Neural cell (in vitro differentiated cells): ENCODE results near the gene IQGAP2. TPM values are rescaled to one million over a fixed set of nuclear protein-coding genes. Genes with fewer than 3 reads are reported as not detected.

ENCODE experiments used
- H2AFZ ChIP-seq: fragments of 200-600, 300-800 bp; sonication (generic), shearing (Covaris generic); 2 replicates; pipeline ENCODE4 v1.6.0; 2014; ENCODE audit warnings: low read depth, mild to moderate bottlenecking, antibody characterized with exemption, low read length, moderate library complexity
- H3F3A ChIP-seq: fragments of 200-600 bp; shearing (Covaris generic); 2 replicates; pipeline ENCODE4 v1.6.1; 2016; ENCODE audit warnings: mild to moderate bottlenecking, moderate library complexity, mixed read lengths, antibody characterized with exemption, low read length; ENCODE audit not compliant: insufficient read depth, poor library complexity, severe bottlenecking
- H3K27ac ChIP-seq: fragments of 200-600, 300-800 bp; sonication (generic), shearing (Covaris generic); 2 replicates; pipeline ENCODE4 v1.5.1; 2014; ENCODE audit warnings: mild to moderate bottlenecking, low read length, moderate library complexity
- H3K27me3 ChIP-seq: fragments of 300-800, 200-600 bp; sonication (generic), shearing (Covaris generic); 2 replicates; pipeline ENCODE4 v1.6.0; 2014; ENCODE audit warnings: mild to moderate bottlenecking, low read depth, low read length, moderate library complexity; ENCODE audit not compliant: insufficient read depth
- H3K36me3 ChIP-seq: fragments of 300-800, 200-600 bp; sonication (generic), shearing (Covaris generic); 2 replicates; pipeline ENCODE4 v1.5.1; 2014; ENCODE audit warnings: mild to moderate bottlenecking, antibody characterized with exemption, low read length, moderate library complexity; ENCODE audit not compliant: insufficient read depth
- H3K4me2 ChIP-seq: fragments of 300-800, 200-600 bp; sonication (generic), shearing (Covaris generic); 2 replicates; pipeline ENCODE4 v1.6.0; 2014; ENCODE audit warnings: mild to moderate bottlenecking, low read length
- H3K4me3 ChIP-seq: fragments of 300-800, 200-600 bp; sonication (generic), shearing (Covaris generic); 2 replicates; pipeline ENCODE4 v1.5.1; 2014; ENCODE audit warnings: mild to moderate bottlenecking, low read length, moderate library complexity
- H3K79me2 ChIP-seq: fragments of 200-600 bp; shearing (Covaris generic); replicated peaks from 2 replicates; pipeline ENCODE4 v1.6.0; 2014; ENCODE audit warnings: mild to moderate bottlenecking, low read length, moderate library complexity; ENCODE audit not compliant: insufficient read depth
- H3K9ac ChIP-seq: fragments of 300-800, 200-600 bp; sonication (generic), shearing (Covaris generic); 2 replicates; pipeline ENCODE4 v1.6.1; 2016; ENCODE audit warnings: mild to moderate bottlenecking, low read length, mixed read lengths
- H3K9me2 ChIP-seq: fragments of 200-600 bp; shearing (Covaris generic); 2 replicates; pipeline ENCODE4 v1.6.1; 2016; ENCODE audit warnings: mild to moderate bottlenecking, low read length, mixed read lengths; ENCODE audit not compliant: insufficient read depth
- H3K9me3 ChIP-seq: fragments of 200-600, 300-800 bp; sonication (generic), shearing (Covaris generic); 2 replicates; pipeline ENCODE4 v1.6.1; 2016; ENCODE audit warnings: mild to moderate bottlenecking, mixed run types, low read length, moderate library complexity, mixed read lengths
- H4K20me1 ChIP-seq: fragments of 200-600 bp; shearing (Covaris generic); 2 replicates; pipeline ENCODE4 v1.6.1; 2016; ENCODE audit warnings: mild to moderate bottlenecking, mixed run types; ENCODE audit not compliant: insufficient read depth
- CTCF ChIP-seq: fragments of 450-650 bp; IDR thresholded peaks from 2 replicates; pipeline ENCODE4 v1.5.1; 2014; ENCODE audit warnings: antibody characterized with exemption, mild to moderate bottlenecking, moderate library complexity; ENCODE audit not compliant: poor library complexity, severe bottlenecking
- EP300 ChIP-seq: fragments of 450-650 bp; conservative IDR thresholded peaks from 2 replicates; pipeline ENCODE4 v1.6.1; 2014; ENCODE audit warnings: antibody characterized with exemption, mild to moderate bottlenecking, moderate library complexity; ENCODE audit not compliant: poor library complexity, severe bottlenecking
- EZH2 ChIP-seq: fragments of 200-600, 300-800 bp; shearing (Covaris generic), sonication (generic); IDR thresholded peaks from 2 replicates; pipeline ENCODE4 v1.6.1; 2014; ENCODE audit warnings: antibody characterized with exemption, low read length, borderline replicate concordance, mild to moderate bottlenecking; ENCODE audit not compliant: insufficient read depth, poor library complexity, severe bottlenecking
- MXI1 ChIP-seq: fragments of 450-650 bp; conservative IDR thresholded peaks from 2 replicates; pipeline ENCODE4 v1.6.1; 2014; ENCODE audit warnings: antibody characterized with exemption, mild to moderate bottlenecking; ENCODE audit not compliant: poor library complexity, severe bottlenecking
- POLR2AphosphoS5 ChIP-seq: IDR thresholded peaks from 2 replicates; pipeline ENCODE4 v1.6.1; 2012
- RAD21 ChIP-seq: fragments of 450-650 bp; conservative IDR thresholded peaks from 2 replicates; pipeline ENCODE4 v1.6.1; 2014; ENCODE audit warnings: antibody characterized with exemption, mild to moderate bottlenecking, moderate library complexity
- REST ChIP-seq: IDR thresholded peaks from 2 replicates; pipeline ENCODE4 v1.6.1; 2012; ENCODE audit warnings: borderline replicate concordance
- SMC3 ChIP-seq: fragments of 450-650 bp; conservative IDR thresholded peaks from 2 replicates; pipeline ENCODE4 v1.6.1; 2014; ENCODE audit warnings: antibody characterized with exemption, mild to moderate bottlenecking, moderate library complexity; ENCODE audit not compliant: poor library complexity
- TAF1 ChIP-seq: IDR thresholded peaks from 2 replicates; pipeline ENCODE4 v1.6.1; 2012; ENCODE audit warnings: low read depth
- polyA plus RNA-seq: library from polyadenylated mRNA; depleted of rRNA; stranded (reverse); fragments of >200 nt; gene quantifications from 2 replicates; pipeline ENCODE4 v1.2.3, GENCODE V29; 2014

Gene IQGAP2
- polyA plus RNA-seq, 1 donor from 2014 or later = 5.2 TPM

GRCh38 chr5:76683816-76684731 is 281.0 kb downstream of the IQGAP2 start:
- Histone ChIP-seq H3F3A (no peaks in the 10 kb centered on the region), H3K36me3 (no peaks in the 10 kb centered on the region), H3K27ac (no peak overlapping the region), H3K9me2 (no peaks in the 10 kb centered on the region), H3K4me3 (no peak overlapping the region), H3K79me2 (no peaks in the 10 kb centered on the region), H2AFZ (no peak overlapping the region), H3K9me3 (no peaks in the 10 kb centered on the region), H3K4me2 (no peak overlapping the region), H3K9ac (no peak overlapping the region), H4K20me1 (no peaks in the 10 kb centered on the region), H3K27me3 (no peaks in the 10 kb centered on the region)
- no peak for TF ChIP-seq EZH2
- no peak for TF ChIP-seq POLR2AphosphoS5
- TF ChIP-seq EP300 = no peak
- no peak for TF ChIP-seq SMC3
- no peak for TF ChIP-seq RAD21
- TF ChIP-seq MXI1 = no peak
- no peak for TF ChIP-seq TAF1
- TF ChIP-seq CTCF = no peak
- no peak for TF ChIP-seq REST

DNA sequence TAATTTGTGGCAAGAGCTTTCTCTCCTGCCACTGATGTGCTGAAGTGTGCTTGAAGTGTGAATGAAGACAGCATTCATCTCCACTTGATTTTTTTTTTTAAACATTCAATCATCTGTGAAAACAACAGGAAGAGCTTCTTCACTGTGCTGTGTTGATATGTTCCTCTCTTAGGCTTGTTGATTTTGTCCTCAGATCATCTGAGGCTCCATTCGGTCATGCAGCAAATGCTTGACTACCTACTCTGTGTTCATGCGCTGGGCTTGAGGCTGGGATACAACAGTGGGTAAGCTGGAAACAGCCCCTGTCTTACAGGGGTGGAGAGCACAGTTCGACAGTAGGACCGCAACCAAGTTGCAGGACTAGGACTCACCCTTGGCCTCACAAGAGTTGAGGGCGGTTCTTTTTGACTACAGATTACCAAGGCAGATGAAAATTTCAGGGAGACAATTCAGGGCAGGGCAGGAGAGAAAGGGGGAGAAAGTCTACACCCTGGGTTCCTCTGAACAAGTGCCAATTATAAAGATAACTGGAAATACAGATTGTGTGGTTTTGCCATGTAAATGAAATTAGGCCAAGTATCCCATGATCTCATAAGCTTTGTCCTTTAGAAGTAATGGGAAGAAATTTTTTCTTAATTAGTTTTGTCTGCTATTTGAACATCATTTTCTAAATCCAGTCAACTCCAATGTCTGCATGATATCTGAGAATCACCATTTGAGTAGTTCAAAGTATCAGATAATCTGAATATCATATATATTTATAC is 281.9 kb downstream of the IQGAP2 start:
- Histone ChIP-seq H3K27ac (no peak overlapping the region), H3K9me3 (no peaks in the 10 kb centered on the region), H3K4me3 (no peak overlapping the region), H3K9me2 (no peaks in the 10 kb centered on the region), H3K9ac (no peak overlapping the region), H3K27me3 (no peaks in the 10 kb centered on the region), H2AFZ (no peak overlapping the region), H4K20me1 (no peaks in the 10 kb centered on the region), H3K4me2 (no peak overlapping the region), H3K79me2 (no peaks in the 10 kb centered on the region), H3F3A (no peaks in the 10 kb centered on the region), H3K36me3 (no peaks in the 10 kb centered on the region)
- TF ChIP-seq MXI1 (no peak), EP300 (no peak), EZH2 (no peak), POLR2AphosphoS5 (no peak)
